Lung (tissue), 12 donors: ENCODE results near the gene ALS2CL. TPM values are rescaled to one million over a fixed set of nuclear protein-coding genes. Genes with fewer than 3 reads are reported as not detected.

Experiments
- ATAC-seq: fragments of 200-7000 bp; cut with Tn5 transposase; one replicate; pipeline ENCODE4 v1.9.1; 2020; ENCODE audit warnings: moderate number of reproducible peaks; ENCODE audit not compliant: insufficient read depth, low FRiP score
- DNase-seq, 3 donors: peaks; one replicate each; pipeline ENCODE4 v3.0.0-alpha.2; 2013 to 2017
- H3K27ac ChIP-seq, 2 donors: one replicate each; pipeline ENCODE4 v1.5.1; 2013; ENCODE audit warnings: mild to moderate bottlenecking in 2 of 2, moderate library complexity in 2 of 2, control low read depth in 1 of 2, inconsistent platforms in 1 of 2, low read depth in 1 of 2, low read length in 1 of 2
- H3K27me3 ChIP-seq, 3 donors: one replicate each; pipeline ENCODE4 v1.5.1; 2013; ENCODE audit warnings: low read length in 2 of 3; ENCODE audit not compliant: control insufficient read depth in 3 of 3, insufficient read depth in 3 of 3
- H3K36me3 ChIP-seq, 4 donors: one replicate each; pipeline ENCODE4 v1.5.1; 2013; ENCODE audit warnings: low read length in 4 of 4, mild to moderate bottlenecking in 1 of 4, moderate library complexity in 1 of 4; ENCODE audit not compliant: control insufficient read depth in 4 of 4, insufficient read depth in 4 of 4
- H3K4me1 ChIP-seq, 5 donors: one replicate each; pipeline ENCODE4 v1.5.1; 2013; ENCODE audit warnings: low read length in 5 of 5, mild to moderate bottlenecking in 2 of 5, moderate library complexity in 1 of 5; ENCODE audit not compliant: control insufficient read depth in 5 of 5, insufficient read depth in 5 of 5
- H3K4me3 ChIP-seq: one replicate; pipeline ENCODE4 v1.5.1; 2013; ENCODE audit warnings: mild to moderate bottlenecking, control low read depth, moderate library complexity
- H3K9ac ChIP-seq, 2 donors: one replicate each; pipeline ENCODE4 v1.5.1; 2013; ENCODE audit warnings: low read length in 2 of 2, control low read depth in 1 of 2; ENCODE audit not compliant: insufficient read depth in 1 of 2
- H3K9me3 ChIP-seq, 4 donors: one replicate each; pipeline ENCODE4 v1.5.1; 2013; ENCODE audit warnings: low read length in 3 of 4, mild to moderate bottlenecking in 1 of 4, moderate library complexity in 1 of 4; ENCODE audit not compliant: control insufficient read depth in 4 of 4, insufficient read depth in 3 of 4
- WGBS, 2 donors: extraction: QIAGEN DNeasy Blood & Tissue Kit; methylation state at CpG; one replicate each; pipeline ENCODE4 v1.1.7; 2013; 5-methylcytosine and 5-hydroxymethylcytosine counted together
- polyA plus RNA-seq, 2 donors: library from polyadenylated mRNA; stranded (reverse); fragments of 200-250 nt; gene quantifications; one replicate each; pipeline ENCODE4 v1.2.1, GENCODE V29; 2013
- total RNA-seq, 2 donors: library from RNA; depleted of rRNA in 1 of 2; stranded (reverse); fragments of >200 nt in 1 of 2; gene quantifications; one replicate each; pipeline ENCODE4 v1.2.1, GENCODE V29; 2014 to 2021
- TF ChIP-seq, protein P1 (sequence below): IDR thresholded peaks from 2 replicates; pipeline ENCODE4 v1.5.1; 2012; ENCODE audit warnings: mild to moderate bottlenecking; ENCODE audit errors: control extremely low read depth, extremely low read depth
- donor health status: control.
- donor health status: control.
- donor health status: Bipolar disorder and iron deficiency.
- donor health status: healthy.
- donor health status: DM: yes; HTN: yes; CAD: no.

Gene ALS2CL
- total and polyA plus RNA-seq, 4 donors: 23.6 to 58.5 (median 48.9) TPM

DNA sequence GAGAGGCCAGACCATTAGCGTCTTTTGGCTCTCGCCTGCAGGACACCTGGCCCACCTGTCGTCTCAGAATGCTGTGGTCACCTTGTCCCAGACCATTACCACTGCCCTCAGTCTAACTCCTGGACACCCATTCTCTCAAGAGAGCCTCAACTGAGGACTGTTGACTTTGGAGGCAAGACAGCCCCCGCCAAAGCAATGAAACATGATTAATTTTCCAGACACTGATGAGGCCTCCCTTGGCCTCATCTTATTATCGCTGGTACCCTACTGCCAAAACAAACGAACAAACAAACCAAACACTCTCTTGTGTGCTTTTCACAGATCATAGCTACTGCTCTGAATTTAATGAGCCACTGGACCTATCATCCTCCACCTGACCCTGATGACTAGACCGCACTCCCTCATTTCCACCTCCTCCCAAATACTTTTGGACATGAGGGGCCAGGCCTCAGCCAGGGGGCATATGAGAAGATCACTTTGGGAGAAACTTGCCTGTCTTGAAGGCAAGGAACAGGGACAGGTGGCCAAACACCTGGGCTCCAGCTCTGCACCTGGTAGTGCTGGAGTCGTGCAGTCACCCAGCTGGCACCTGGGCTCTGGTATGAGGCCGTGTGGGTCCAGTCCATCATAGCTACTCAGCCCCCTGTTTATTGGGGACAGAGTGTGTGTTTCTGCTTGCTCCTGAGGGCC is 27.6 kb downstream of the ALS2CL start:
- H3K27me3 ChIP-seq: no peaks in the 10 kb centered on the region
- H3K9ac ChIP-seq: no peak overlapping the region
- no peak for ATAC-seq
- peak overlapping the region in 1 of 2 donors; percentile 17 for H3K27ac ChIP-seq
- H3K4me3 ChIP-seq: no peak overlapping the region
- TF ChIP-seq, protein P1, sequence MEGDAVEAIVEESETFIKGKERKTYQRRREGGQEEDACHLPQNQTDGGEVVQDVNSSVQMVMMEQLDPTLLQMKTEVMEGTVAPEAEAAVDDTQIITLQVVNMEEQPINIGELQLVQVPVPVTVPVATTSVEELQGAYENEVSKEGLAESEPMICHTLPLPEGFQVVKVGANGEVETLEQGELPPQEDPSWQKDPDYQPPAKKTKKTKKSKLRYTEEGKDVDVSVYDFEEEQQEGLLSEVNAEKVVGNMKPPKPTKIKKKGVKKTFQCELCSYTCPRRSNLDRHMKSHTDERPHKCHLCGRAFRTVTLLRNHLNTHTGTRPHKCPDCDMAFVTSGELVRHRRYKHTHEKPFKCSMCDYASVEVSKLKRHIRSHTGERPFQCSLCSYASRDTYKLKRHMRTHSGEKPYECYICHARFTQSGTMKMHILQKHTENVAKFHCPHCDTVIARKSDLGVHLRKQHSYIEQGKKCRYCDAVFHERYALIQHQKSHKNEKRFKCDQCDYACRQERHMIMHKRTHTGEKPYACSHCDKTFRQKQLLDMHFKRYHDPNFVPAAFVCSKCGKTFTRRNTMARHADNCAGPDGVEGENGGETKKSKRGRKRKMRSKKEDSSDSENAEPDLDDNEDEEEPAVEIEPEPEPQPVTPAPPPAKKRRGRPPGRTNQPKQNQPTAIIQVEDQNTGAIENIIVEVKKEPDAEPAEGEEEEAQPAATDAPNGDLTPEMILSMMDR: no peak
- DNase-seq: no peak
- WGBS, 2 donors: 87 to 96% methylated on average over 9 of the region's 9 CpGs
- peaks cover 0 to 24% (median 11%) of the 10 kb centered on the region in 5 donors for H3K4me1 ChIP-seq
- H3K36me3 ChIP-seq: peaks cover 0 to 2% (median 0%) of the 10 kb centered on the region in 4 donors
- H3K9me3 ChIP-seq: no peaks in the 10 kb centered on the region

DNA sequence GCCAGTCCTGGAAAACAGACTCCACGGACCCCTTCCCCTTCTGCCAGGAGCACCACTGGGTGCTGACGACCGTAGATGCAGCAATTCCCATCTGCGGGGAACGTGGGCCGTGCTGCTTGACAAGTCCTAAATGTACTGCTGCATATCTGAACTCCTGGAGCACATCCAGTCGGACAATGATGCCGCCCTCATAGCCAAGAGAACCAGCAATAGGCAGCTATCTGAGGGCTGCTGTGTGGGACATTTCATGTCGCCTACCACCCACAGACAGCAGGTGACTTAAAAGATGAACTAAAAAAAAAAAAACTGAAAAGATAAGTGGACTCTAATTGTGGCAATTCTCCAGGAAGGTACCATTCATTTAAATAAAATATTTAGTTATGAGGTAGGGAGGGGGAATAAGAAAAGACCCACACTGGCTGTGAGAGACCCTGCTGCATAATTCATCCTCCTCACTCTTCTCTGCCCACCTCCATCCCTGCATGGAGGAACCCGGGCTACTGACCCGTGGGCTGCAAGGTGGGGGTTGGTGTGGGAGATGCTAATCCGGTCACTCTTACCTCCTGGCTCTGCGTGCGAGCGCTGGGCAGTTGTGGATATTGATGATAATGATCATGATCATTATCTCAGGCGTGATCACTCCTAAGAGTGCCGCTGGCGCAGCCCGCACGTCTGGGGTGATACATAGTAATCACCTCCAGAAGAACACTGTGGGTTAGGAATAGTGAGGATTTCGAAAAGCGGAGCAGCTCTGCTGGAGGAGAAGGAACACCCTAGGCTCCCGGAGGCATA is 28.3 kb downstream of the ALS2CL start:
- ATAC-seq (no peak), DNase-seq (no peak)
- Histone ChIP-seq H3K27me3 (no peaks in the 10 kb centered on the region), H3K4me3 (no peak overlapping the region), H3K9me3 (no peaks in the 10 kb centered on the region), H3K4me1 (peaks cover 0 to 26% (median 11%) of the 10 kb centered on the region in 5 donors), H3K27ac (peak overlapping the region in 1 of 2 donors; percentile 55), H3K9ac (no peak overlapping the region), H3K36me3 (no peaks in the 10 kb centered on the region)
- TF ChIP-seq, protein P1: no peak
- WGBS, 2 donors: 77 to 86% methylated on average over 23 of the region's 23 CpGs

DNA sequence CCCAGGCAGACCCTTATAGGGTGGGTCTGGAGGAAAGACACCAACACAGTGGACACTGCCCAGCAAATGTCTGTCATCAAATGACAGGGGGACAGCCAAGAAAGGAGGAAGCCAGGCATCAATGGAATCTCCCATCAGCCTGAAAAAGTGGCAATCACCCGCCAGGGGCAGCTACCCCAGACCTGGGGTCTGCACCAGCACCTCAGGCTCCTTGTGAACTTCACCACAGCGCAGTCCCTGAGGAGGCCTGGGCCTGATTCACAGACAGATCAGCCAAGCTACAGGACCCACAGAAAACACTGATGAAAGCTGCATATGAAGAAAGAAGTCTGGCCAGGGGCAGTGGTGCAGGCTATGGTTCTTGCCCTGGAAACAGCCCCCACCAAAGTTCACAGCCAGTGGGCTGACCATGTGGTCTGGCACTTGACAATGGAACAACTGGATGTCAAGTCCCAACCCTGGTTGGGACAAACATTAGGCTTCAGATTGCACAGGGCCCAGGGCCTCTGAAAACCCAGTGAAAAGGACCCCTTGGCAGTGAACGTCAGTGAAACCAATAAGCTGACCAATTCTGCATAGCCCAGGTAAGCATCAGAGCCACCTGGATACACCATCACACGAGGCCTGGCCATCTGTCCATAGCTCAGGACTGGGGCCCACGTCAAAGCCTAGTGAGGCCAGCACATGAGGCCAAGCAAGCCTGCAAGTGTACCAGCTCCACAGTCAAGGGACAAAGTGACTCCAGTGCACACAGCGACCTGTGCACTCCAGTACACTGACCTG is 29.1 kb downstream of the ALS2CL start:
- WGBS, 2 donors: 91 to 93% methylated on average over 6 of the region's 6 CpGs
- H3K9ac ChIP-seq: no peak overlapping the region
- TF ChIP-seq, protein P1: no peak
- H3K27me3 ChIP-seq: no peaks in the 10 kb centered on the region
- H3K4me1 ChIP-seq: peaks cover 0 to 26% (median 11%) of the 10 kb centered on the region in 5 donors
- ATAC-seq: no peak
- H3K4me3 ChIP-seq: no peak overlapping the region
- H3K36me3 ChIP-seq: no peaks in the 10 kb centered on the region
- H3K9me3 ChIP-seq: no peaks in the 10 kb centered on the region
- peak overlapping the region in 1 of 2 donors; percentile 55 for H3K27ac ChIP-seq
- DNase-seq: no peak
